GM10266 (cell line): ENCODE results near the gene RYR1.
A peak's percentile ranks its signal among the peaks of the same experiment; 100 is the strongest.

Experiments
- DNase-seq: peaks from one replicate; pipeline ENCODE4 v3.0.0; 2012; ENCODE audit errors: extremely low spot score
- TF ChIP-seq, protein P1 (sequence below): IDR thresholded peaks from 2 replicates; pipeline ENCODE4 v1.5.1; 2012; ENCODE audit warnings: mild to moderate bottlenecking, low read depth; ENCODE audit not compliant: control insufficient read depth, insufficient read depth; ENCODE audit errors: missing control alignments

RYR1 gene

DNA sequence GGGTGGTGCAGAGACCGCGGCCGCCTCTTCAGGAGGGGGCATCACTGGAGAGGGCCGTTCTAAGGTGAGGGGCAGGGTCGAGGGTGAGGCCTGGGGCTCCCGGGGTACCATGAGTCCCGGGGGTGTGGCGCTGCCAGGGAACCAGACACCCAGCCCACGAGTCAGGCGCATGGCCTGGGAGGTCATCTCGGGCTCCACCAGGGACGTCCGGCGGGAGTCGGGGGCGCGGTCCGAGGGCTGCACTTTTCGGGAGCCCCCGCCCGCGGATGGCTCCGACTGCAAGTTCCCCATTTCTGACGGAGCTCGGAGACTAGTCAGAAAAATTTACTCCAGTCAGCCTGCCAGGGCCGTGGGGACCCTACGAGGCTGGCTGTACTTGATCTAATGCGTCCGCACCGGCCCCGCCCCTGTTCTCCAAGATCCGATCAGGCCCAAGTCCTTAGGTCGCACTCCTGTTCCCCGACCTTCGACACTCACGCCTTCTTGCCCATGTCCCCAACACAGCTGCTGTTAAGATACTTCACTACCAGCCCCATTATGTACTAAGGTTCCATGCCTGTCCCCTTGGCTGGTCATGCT, 46.4 kb upstream of the RYR1 start:
- no peak for DNase-seq
- TF ChIP-seq, protein P1, sequence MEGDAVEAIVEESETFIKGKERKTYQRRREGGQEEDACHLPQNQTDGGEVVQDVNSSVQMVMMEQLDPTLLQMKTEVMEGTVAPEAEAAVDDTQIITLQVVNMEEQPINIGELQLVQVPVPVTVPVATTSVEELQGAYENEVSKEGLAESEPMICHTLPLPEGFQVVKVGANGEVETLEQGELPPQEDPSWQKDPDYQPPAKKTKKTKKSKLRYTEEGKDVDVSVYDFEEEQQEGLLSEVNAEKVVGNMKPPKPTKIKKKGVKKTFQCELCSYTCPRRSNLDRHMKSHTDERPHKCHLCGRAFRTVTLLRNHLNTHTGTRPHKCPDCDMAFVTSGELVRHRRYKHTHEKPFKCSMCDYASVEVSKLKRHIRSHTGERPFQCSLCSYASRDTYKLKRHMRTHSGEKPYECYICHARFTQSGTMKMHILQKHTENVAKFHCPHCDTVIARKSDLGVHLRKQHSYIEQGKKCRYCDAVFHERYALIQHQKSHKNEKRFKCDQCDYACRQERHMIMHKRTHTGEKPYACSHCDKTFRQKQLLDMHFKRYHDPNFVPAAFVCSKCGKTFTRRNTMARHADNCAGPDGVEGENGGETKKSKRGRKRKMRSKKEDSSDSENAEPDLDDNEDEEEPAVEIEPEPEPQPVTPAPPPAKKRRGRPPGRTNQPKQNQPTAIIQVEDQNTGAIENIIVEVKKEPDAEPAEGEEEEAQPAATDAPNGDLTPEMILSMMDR: no peak

DNA sequence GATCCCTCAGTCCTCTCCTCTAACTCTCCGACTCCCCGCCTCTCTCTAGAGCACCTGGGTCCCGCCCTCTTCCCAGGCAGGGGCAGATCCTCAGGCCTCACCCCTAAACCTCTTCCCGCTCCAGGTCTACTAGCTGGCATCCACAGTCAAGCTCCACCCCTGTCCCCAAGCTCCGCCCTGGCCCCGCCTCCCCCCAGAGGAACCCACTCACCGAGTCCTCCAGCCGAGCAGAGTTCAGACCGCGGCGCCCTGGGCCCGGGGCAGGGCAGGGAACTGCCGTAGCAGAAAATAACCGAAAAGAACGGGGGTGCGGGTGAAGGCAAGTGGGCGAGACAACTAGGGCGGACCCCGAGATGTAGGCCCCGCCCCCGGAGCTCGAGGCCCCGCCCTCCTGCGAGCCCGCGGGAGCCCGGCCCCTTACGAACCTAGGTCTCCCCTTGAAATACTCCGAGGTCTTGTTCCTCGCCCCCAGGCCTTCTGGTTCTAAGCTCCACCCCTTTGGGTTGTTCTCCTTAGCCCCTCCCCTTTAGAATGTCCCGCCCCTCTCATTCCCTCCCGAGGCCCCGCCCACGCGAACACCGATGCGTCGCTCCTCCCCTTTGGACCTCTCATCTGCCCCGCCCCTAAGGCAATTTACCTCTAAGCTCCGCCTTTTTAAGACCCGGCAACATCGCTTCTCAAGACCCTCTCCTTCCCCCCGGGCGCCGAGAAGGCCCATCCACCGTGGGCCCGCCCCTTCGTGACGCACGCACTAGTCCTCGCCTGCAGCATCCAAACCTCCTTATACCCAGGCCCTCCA, 45.7 kb upstream of the RYR1 start, which contains the start of gene GGN:
TSS of gene GGN (minus strand) at position 485 of the 799 bp plus-strand sequence. CDS start 773 bp downstream, outside the sequence.
- TF ChIP-seq, protein P1: no peak
- DNase-seq: peak; percentile 95

DNA sequence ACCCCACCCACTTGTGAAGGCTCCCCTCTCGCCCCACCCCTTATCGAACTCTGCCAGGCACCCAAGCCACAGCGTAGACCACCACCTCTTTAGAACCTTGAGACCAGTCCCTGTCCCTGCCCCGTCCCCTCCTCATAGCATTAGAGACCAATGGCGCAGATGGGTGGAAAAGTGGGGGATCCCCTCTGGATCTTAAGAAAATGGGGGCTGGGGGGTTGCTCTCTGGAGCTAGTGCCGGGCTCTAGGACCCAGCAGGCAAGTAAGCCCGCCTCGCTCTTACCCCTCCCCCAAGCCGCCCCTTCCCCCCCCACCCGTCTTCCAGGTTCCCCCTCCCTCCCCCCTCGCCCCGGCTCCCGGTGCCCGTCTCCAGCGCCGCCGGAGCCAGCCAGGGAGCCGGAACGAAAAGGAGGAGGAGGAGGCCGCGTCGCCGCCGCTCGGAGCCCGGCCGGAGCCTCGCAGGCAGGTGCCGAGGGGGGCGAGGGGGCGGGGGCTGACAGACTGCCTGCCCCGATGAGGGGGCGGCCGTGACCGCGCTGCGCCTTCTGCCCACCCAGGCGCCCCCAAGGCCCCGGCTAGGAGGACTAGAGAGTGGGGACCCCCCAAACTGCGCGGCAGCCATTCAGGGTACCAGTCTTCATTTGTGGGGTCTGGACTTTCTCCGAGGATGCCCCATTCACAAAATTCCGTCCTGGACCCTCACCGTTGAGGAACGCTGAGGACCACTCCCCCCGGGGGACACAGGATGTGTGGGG, 45.0 kb upstream of the RYR1 start, which contains the start of gene SPRED3:
TSS of gene SPRED3 (plus strand) at position 349 of the 752 bp plus-strand sequence. CDS start 1,606 bp downstream, outside the sequence.
- TF ChIP-seq, protein P1: no peak
- no peak for DNase-seq

DNA sequence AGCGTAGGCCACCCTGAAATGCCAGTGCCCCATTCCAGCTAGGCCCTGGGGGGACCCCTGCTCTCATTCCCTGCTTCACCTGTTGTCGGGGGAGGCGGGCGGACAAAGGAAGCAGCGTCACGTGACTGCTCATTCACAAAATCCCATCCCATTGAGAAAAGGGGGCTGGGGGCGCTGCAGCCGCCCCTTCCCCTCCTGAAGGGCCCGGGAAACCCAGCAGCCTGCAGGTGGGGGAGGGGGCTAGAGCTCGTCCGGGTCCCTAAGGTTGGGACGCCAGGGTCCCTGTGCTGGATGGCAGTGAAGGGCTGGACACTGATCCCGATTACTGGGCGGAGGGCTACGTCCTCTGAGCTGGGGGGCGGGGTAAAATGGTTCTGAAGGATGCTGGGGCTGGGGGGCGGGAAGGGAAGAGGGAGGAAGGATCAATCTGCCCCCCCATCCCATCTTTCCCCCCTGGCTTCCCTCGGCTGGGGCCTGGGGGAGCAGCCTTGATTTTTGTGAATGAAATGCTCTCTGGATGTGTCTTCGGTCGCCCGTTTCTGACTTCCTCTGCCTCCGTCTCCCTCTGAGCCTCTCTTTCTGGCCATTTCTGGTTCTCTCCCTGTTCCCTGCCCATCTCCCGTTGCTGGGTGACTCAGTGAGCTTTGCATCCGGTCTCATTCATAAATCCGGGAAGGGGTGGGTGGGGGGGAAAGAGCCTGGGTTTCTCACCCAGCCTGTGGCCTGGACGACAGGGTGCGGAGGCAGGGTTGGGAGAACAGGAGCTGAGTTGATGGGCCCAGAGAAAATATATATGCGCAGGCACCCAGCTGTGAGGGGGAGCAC, 44.2 kb upstream of the RYR1 start:
- DNase-seq: no peak
- TF ChIP-seq, protein P1: no peak

DNA sequence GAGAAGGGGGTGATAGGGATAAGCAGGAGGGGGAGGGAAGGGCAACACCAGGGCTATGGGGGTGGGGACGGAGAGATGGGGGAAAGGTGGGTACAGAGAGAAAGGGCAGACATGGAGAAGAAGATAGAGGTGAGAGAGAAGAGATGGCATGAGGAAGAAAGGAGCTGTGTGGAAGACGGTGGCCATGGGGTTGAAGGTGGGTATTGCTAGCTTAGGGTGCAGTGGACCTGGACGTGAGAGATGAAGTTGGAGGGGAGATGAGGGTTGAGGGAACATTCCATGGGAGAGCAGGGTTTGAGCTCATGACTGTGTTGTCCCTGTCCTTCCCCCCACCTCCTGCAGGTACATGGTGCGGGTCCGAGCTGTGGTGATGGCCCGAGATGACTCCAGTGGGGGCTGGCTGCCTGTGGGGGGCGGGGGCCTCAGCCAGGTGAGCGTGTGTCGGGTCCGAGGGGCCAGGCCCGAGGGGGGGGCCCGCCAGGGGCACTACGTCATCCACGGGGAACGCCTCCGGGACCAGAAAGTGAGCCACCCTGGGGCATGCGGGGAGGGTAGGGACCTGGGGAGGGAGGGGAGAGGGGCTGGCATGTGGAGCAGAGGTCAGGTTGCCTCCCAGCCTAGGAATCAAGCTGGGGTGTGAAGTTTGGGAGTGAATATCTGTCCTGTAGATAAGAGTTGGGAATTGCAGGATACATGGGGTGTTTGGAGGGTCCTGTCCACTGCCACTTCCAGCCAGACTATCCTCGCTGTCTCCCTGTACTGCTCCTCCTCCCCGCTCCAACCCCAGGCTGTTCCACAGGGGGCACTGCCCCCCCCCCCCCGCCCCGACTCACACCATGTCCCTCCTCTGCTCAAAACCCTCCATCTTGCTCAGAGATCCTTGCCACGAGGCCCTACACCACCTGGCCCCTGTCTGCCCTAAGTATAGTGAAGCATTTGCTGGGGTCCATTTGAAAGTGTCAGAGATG, 43.2 kb upstream of the RYR1 start:
- no peak for DNase-seq
- TF ChIP-seq, protein P1: no peak
